DMS153 treated with DMSO at 0.1 percent for 48 hours (cell line): ENCODE results near the gene ADAMTS20.
"Not testable (repeated sequence)": the region's sequence is repeated elsewhere in the genome, so short reads cannot be mapped to it uniquely, and the experiment has no call there.

Experiments
- DNase-seq: peaks from one replicate; lab custom pipeline; 2025; ENCODE audit not compliant: unreplicated experiment; lab: John Stamatoyannopoulos, UW

ADAMTS20 gene, protein sequence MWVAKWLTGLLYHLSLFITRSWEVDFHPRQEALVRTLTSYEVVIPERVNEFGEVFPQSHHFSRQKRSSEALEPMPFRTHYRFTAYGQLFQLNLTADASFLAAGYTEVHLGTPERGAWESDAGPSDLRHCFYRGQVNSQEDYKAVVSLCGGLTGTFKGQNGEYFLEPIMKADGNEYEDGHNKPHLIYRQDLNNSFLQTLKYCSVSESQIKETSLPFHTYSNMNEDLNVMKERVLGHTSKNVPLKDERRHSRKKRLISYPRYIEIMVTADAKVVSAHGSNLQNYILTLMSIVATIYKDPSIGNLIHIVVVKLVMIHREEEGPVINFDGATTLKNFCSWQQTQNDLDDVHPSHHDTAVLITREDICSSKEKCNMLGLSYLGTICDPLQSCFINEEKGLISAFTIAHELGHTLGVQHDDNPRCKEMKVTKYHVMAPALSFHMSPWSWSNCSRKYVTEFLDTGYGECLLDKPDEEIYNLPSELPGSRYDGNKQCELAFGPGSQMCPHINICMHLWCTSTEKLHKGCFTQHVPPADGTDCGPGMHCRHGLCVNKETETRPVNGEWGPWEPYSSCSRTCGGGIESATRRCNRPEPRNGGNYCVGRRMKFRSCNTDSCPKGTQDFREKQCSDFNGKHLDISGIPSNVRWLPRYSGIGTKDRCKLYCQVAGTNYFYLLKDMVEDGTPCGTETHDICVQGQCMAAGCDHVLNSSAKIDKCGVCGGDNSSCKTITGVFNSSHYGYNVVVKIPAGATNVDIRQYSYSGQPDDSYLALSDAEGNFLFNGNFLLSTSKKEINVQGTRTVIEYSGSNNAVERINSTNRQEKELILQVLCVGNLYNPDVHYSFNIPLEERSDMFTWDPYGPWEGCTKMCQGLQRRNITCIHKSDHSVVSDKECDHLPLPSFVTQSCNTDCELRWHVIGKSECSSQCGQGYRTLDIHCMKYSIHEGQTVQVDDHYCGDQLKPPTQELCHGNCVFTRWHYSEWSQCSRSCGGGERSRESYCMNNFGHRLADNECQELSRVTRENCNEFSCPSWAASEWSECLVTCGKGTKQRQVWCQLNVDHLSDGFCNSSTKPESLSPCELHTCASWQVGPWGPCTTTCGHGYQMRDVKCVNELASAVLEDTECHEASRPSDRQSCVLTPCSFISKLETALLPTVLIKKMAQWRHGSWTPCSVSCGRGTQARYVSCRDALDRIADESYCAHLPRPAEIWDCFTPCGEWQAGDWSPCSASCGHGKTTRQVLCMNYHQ (N-terminal part only)

DNA sequence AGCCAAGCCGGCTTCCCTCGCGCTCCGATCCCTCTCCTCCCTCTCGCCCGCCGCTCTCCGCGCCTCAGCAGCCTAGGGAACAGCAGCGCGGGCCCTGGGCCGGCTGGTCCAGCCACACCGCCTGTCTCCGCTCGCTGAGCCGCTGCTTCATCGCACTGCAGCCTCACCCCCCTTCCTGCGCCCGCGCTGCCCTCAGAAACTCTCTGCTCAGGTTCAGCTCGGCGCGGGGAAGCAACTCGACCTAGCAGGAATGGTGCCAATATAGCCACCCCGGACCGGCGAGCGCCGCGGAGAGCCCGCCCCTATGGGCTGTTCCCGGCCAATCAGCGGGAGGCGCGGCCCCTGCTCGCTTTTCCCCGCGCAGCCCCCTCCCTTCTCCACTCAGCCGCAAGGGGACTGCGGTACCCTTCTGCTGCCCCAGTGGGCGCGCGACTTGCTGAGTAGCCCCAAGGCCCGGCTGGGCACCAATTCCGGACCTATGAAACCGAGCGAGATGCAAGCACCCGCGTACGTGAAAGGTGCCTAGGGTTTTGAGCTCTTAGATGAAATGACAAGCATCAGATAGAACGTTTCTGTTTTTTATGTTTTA lies at the start of gene ADAMTS20:
Gene ADAMTS20, minus strand, starts transcription at position 233 of the 589 bp plus-strand sequence. CDS start 282 bp downstream, outside the sequence.
- no peak for DNase-seq

DNA sequence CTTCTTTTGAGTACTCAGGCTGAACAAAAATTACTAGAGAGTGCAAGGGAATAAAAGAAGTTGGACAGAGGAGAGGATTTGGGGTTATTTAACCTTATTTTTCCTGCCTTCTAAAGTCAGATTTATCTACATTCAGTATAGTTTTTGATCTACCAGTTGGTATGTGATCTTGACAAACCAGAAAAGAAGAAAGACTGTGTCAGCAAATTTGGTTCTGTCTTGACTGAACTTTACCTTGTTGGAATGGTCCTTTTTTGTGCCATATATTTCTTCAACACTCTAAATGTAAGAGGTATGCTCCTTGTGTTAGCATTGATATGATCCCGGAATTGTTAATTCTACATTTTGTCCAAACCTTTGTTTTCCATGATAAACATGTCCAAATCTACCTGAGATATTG lies 47.7 kb upstream of the ADAMTS20 start:
- no peak for DNase-seq

DNA sequence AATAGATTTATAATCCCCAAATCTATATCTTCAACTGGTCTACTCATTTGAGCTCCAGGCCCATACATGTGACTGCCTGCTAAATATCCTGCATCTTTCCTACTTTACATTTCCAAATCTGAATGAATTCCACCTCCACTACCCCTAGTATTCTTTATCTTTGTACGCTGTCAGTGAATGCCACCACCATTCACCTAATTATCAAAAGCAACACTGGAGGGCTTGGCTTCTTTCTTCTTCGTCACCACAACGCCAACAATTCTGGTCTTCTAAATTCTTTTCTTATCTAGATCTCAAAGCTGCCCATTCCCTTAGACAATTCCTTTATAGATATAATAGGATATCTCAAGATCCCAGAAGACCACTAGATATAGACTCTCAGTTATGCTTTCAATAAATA lies 47.1 kb upstream of the ADAMTS20 start:
- DNase-seq = no peak

DNA sequence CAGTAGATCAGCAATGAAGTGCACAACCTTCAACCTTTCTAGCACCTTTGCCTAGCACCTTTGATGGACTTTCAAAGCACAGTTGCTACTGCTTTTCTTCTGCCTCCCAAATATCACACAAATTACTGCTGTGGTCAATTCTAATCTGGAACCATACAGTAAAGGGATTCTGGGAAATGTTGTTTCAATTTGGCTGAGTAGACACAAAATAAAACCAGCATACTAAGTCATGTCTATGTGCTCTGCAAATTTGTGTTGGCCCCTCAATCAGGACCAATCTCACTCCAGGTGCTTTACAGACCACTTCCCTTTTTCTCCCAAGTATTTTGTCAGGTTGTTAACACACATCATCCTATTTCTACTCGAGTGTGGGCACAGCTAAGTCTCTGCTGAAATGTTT lies 38.3 kb upstream of the ADAMTS20 start:
- DNase-seq = no peak

DNA sequence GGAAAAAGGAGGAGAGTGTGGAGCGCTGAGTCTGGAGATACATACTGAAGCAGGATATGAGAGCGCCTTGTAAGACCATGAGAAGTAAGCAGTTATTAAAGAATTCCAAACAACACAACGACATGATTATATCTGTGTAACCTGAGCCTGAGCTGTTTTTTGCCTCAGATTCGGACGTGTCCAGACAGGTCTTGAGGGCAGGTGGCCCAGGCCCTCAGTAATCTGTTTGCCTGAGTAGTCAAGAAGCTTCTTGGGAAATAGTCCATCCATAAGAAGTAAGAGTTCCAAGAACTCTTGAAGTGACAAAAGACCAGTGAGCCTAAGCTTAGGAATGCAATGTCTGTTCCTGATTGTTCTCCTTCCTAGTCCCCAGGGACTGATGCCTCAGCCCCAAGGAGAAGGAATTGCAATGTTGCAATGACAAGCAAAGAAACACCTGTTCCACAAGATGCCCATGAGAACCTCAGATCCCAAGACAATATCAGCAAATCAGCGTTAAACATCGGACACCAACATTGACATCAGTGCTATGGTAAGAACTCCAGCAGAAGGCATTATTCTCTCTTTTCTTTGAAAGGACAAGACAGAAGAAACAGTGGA lies 34.7 kb upstream of the ADAMTS20 start:
- no peak for DNase-seq

DNA sequence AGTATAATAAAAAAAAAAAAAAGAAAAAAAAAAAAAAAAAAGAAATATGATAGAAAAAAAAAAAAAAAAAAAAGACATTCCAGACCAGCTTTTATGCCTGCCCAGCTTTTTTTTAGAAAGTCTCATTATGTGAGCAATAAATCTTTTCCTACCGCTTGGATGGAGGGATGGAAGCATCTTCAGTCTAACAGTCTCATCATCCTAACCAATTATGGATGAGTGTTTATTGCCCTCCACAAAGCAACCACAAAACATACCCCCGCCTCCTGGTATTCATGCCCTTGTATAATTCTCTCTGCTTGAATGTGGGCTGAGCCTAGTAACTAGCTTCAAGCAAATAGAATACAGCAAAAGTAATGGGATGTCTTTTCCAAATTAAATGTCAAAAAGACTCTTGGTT lies 33.7 kb upstream of the ADAMTS20 start:
- no peak for DNase-seq

DNA sequence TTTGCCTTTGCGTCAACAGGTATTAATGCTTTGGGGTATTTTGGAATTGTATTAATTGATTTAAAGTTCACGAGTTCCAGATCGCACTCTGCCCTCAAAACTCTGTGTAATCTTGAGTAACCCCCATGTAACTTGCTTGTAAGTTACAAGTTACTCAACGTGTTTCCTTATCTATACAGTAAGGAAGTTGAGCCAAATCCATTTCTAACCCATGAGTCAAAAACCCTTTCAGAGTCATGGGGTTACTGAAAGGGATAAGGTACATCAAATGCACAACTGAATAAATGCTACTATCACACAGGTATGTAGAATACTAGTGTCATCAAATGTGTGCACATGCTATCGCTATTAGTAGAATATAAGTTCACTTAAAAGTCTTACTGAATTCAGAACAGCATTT lies 28.6 kb upstream of the ADAMTS20 start:
- DNase-seq = no peak

DNA sequence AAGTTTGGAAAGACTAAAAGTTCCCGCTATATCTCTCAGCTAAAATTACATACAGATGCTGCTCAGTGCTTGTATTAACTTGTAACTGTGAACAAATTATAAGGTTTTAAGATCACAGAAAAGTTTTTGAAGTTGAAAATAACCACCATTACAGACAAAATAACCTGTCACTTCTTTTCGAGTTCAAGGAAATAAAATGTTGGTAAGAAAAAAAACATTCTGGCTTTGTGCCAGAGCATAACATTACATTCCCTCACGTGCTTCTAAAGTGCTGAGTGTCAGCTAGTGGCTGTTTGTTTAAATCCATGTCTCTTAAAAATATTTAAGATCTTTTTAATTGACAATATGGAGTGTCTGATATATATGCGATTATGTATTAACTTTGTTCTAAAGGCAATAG lies 27.2 kb upstream of the ADAMTS20 start:
- DNase-seq = no peak

DNA sequence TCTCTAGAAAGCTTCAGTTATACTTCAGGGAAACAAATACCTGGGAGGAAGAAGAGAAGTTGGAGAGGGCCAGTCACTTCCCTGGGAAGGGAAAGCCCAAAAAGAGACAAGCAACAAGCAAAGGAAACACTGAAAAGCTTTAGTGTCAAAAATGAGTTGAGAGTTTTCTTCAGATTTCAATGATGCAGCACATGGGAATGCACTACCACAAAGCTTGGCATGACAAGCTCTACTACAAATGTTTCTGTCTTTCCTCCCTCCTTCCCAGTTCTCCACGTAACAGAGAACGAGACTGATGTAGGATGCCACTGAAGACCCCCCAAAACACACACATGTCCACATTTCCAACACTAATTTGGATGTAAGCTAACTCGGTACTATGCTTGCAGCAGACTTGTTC lies 26.8 kb upstream of the ADAMTS20 start:
- no peak for DNase-seq

DNA sequence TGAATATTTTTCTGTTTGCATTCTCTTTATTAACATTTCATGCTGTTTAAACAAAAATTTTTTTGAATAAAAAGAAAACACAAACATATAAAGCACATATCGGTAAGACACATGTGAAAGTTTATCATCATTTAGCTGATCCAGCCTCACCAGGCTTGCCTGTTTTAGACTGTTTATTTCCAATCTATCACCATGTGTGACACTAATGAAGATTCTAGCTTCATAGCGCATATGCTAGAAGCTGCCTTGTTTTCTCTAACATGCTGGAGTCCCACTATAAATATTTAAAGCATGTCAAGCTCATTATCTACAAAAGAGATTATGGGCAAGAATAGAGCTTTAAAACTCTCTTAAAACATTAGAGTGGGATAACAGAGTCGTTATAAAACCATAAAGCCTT lies 25.4 kb upstream of the ADAMTS20 start:
- no peak for DNase-seq

DNA sequence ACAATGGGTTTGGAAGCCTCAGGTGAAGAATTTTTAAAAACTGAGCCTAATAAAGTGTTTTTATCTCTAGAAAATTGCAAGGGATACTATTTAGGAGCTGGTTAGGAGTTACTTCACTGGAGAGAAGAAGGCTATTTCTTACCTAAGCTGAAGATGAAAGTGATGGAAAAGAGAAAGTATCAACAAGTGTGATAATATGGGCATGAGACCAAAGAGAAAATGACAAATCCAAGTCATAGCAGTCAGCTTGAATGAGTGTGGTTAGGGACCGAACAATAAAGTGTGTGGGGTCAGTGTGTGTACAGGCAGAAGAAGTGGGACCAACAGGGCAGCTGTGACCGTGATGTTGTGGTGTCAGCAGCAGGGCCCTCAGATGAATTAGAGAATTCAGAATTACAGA lies 24.2 kb upstream of the ADAMTS20 start:
- DNase-seq = no peak

DNA sequence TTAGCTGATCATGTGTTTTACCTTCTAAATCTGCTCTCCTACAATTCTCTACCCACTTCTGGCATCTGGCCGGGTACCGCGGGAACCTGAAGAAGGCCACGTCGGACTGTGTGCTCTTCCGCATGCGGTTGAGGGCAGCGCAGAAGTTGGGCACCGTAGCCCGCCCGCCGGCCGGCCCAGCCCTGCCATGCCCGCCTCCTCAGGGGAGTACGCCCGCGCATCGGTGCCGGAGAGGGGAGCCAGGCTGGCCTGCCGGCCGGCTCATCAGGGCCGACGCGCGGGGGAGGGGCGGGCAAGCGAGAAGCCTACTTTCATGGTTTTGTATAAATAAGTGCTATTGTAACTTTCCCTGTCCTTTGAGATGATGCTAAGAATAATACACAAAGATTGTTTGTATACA lies 19.9 kb upstream of the ADAMTS20 start:
- no peak for DNase-seq

DNA sequence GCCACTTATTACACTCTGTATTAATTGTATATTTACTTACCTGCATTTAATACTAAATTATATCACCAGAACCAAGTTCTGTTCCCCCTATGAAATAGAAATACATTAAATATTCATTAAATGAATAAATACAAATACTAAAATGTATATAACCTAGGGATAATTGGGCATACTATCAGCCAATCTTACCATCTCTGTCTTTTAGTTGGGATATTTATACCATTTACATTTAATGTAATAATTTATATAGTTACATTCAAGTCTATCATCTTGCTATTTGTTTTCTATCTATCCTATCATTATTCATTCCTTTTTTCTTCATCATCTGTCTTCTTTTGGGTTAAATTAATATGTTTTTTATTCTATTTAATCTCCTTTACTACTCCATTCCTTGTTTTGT lies 4.1 kb upstream of the ADAMTS20 start:
- DNase-seq = no peak

DNA sequence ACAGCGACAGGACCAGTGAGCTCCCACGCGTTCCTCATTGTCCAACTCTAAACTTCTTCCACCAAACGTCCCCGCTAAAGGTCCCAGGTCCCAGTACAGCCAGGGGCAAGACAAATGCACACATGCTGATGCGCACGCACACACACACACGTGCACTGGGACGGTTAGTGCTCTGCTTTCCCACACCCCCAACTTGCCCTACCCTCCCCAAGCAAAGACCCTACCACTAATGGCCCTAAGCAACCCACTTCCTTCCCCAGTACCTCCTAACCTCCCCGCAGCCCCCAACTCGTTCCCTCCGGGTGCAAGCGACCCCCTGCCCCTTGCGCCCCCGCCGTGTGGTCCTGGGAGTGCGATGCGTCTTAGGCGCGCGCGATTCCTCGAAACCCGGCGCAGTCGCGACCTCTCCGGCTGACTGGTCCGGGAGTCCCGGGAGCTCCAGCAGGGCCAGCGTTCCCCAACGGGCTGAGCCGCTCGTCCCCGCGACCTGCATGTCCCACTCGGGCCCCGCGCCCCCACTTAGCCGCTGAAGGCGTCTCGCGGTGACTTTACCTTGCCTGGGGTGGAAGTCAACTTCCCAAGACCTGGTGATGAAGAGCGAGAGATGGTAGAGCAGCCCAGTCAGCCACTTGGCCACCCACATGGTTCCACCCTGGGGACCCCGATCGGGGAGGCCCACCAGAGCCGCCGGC lies 578 bp downstream of the ADAMTS20 start:
- no peak for DNase-seq

DNA sequence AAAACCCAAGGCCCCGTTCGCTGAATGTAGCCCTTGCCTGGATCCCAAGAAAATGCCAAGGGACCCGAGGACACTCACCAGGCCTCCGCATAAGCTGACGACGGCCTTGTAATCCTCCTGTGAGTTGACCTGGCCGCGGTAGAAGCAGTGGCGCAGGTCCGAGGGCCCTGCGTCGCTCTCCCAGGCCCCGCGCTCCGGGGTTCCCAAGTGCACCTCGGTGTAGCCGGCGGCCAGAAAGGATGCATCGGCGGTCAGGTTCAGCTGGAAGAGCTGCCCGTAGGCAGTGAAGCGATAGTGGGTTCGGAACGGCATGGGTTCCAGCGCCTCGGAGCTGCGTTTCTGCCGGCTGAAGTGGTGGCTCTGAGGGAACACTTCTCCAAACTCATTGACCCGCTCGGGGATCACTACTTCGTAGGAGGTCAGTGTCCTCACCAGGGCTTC lies 1.2 kb downstream of the ADAMTS20 start:
- no peak for DNase-seq

DNA sequence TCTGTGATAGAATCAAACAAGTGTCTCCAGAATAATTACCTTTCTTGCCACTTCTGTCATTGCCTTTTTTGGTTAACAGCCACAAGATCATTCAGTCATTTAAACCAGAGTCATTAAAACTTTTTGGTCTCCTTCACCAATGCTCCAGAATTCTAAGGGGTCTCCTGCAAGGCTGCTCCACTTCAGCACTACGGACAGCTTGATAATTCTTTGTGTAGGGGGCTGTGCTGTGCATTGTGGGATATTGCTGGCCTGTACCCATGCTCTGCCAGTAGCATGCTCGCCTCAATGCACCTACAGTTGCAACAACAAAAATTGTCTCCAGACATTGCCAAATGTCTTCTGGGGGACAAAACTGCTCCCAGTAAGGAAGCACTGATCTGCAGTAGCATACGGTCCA lies 7.3 kb downstream of the ADAMTS20 start:
- DNase-seq = no peak

DNA sequence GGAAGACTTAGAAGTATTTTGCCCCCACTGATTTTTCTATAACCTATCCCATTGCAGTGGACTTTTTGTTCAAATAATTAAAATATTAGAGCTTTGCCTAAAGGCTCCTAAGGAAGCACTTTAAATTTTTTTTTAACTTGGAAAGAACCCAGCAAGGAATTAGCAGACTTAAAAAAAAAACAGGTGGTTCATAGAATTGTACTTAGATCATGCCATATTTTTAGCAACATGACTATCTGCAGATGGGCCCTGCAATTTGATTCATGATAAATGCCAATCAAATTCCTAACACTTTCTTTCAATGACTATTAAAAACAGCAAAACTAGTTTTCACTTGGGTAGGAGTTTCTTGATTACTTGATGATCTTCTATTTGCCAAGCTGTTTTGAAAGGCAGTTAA lies 11.5 kb downstream of the ADAMTS20 start:
- no peak for DNase-seq

DNA sequence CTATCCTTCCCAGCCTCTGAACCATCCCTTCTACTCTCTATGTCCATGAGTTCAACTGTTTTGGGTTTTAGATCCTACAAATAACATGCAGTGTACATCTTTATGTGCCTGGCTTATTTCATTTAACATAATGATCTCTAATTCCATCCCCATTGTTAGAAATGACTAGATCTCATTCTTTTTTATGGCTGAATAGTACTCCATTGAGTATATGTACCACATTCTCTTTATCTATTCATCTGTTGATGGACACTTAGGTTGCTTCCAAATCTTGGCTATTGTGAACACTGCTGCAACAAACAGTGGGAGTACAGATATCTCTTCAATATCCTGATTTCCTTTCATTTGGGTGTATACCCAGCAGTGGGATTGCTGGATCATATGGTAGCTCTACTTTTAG lies 14.3 kb downstream of the ADAMTS20 start:
- DNase-seq = not testable (repeated sequence)

DNA sequence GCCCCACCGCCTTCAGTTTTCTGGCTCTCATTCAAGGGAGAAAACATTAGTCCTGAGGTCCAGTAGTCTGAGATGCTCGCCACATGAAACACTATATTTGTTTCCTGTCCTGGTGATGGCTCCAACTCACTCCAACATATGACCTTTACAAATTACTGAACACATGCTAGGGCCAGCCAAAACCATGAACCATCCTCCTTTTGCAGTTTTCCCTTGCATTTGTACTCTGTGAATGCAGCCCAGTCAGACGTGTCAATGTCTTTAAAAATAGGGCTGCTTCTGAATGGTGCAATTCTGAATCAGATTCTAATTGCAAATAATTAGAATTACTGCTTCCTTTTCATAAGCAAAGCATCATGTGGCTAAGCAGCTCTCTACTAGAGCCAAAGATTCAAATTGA lies 36.0 kb downstream of the ADAMTS20 start:
- no peak for DNase-seq

DNA sequence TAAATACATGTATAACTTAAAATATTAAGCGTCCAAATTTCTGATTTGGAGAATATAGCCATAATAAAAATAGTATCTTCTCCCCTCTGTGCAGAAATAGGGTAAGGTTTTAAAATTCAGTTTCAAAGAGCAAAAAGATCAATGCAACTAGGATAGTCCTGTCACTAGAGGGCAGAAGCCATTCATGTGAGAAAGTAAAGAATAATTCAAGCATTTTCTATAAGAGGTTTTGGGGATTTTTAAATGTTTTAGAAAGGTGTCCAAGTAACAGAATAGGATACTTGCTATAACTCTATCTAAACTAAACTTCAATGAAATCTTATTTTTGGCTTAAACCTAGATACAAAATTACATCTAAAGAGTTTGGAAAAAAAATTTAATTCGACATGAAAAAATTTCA lies 50.3 kb downstream of the ADAMTS20 start:
- no peak for DNase-seq
